Pancreas (tissue), 10 donors: ENCODE data around the gene TMEM129. TPM values are rescaled to one million over a fixed set of nuclear protein-coding genes. Genes with fewer than 3 reads are reported as not detected.
A peak's percentile ranks its signal among the peaks of the same experiment; 100 is the strongest.

Experiments
- ATAC-seq, 4 donors: fragments of 200-7000 bp; cut with Tn5 transposase; one replicate each; pipeline versions ENCODE4 v1.8.0 to v1.9.1; 2020; ENCODE audit warnings: mild to moderate bottlenecking in 4 of 4, moderate library complexity in 4 of 4
- DNase-seq, 6 donors: peaks; one replicate each; pipeline ENCODE4 v3.0.0-alpha.2; 2020
- FAIRE-seq: peaks from 2 replicates; lab custom pipeline; 2012; peaks lifted over from hg19 to GRCh38; lab: Jason Lieb, UNC
- H3K27ac ChIP-seq, 4 donors: fragments of 200-600 bp; sonication (generic); 1 replicate in 3 of 4; 2 replicates in 1 of 4; pipeline versions ENCODE4 v1.5.0 to v1.8.0; 2020
- H3K27me3 ChIP-seq, 4 donors: fragments of 200-600 bp; one replicate each; pipeline ENCODE4 v1.8.0; 2021
- H3K36me3 ChIP-seq, 3 donors: fragments of 200-600 bp; sonication (generic) in 1 of 3; one replicate each; pipeline versions ENCODE4 v1.5.0 to v1.8.0; 2020 to 2021
- H3K4me1 ChIP-seq, 3 donors: fragments of 200-600 bp; one replicate each; pipeline ENCODE4 v1.8.0; 2021
- H3K4me3 ChIP-seq, 4 donors: fragments of 200-600 bp; sonication (generic) in 2 of 4; one replicate each; pipeline versions ENCODE4 v1.5.0 to v1.8.0; 2020 to 2021
- H3K9me3 ChIP-seq, 4 donors: fragments of 200-600 bp; one replicate each; pipeline ENCODE4 v1.8.0; 2021
- WGBS, 2 donors: extraction: QIAGEN DNeasy Blood & Tissue Kit; methylation state at CpG; one replicate each; pipeline ENCODE4 v1.1.7; 2013; 5-methylcytosine and 5-hydroxymethylcytosine counted together
- intact Hi-C, 3 donors: fragments of 100-400 bp; cut with DNase I; formaldehyde crosslinking; loops; one replicate each; pipeline versions ENCODE4 v1.11.1 to v1.14.2; 2022
- polyA plus RNA-seq, 2 donors: library from polyadenylated mRNA; stranded (reverse); fragments of 200-250 nt; gene quantifications; one replicate each; pipeline ENCODE4 v1.2.3, GENCODE V29; 2013
- total RNA-seq, 6 donors: library from RNA; stranded (reverse); fragmentation: NEBNext Ultra II Directional in 4 of 6; extraction: Animal tissue kit (Norgen Biotek cat#: 25700) in 4 of 6; gene quantifications; one replicate each; pipeline versions ENCODE4 v1.2.1 to v1.2.4, GENCODE V29; 2021 to 2023
- TF ChIP-seq, protein P1 (sequence below), 4 donors: fragments of 200-600 bp; sonication (generic) in 3 of 4; IDR thresholded peaks; one replicate each; pipeline versions ENCODE4 v1.5.0 to v1.8.0; 2021; ENCODE audit warnings: antibody characterized with exemption in 4 of 4
- donor health status: healthy with polysubstance abuse.
- donor health status: DM: no; HTN: no; CAD: no; lungs with moderate emphysema.
- donor health status: DM: no; HTN: no; CAD: no.
- donor health status: control.
- donor health status: control.
- donor health status: Bipolar disorder and iron deficiency.
- donor health status: DM: yes; HTN: yes; CAD: no.
- donor health status: DM: no; HTN: no; CAD: no.
- donor health status: DM: no; HTN: no; CAD: no.
- donor health status: DM: yes; HTN: yes; CAD: no.

TMEM129 gene
- total and polyA plus RNA-seq, 8 donors, result 17.2 to 32.7 (median 20.0) TPM

DNA sequence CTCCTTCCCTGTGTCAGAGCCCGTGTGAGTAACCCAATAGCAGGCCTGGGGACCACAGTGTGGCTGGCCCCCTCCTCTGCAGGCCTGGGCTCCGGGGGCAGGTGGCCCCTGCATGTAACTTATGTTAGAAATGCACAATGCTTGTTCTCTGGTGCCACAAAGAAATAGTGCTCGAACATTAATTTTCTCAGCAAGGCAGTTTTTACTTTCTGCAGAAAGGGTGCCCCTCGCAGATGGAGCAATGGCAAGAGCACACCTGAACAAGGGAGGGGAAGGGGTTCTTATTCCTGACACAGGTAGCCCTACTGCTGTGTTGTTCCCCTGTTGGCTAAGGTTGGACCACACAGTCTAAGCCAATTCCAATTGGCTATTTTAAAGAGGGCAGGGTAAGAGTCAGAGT, 17.3 kb upstream of the TMEM129 start:
- intact Hi-C loops, result no loop called here
- FAIRE-seq, result no peak
- no peaks in the 10 kb centered on the region for H3K27me3 ChIP-seq
- H3K9me3 ChIP-seq, result no peaks in the 10 kb centered on the region
- no peak overlapping the region for H3K4me3 ChIP-seq
- TF ChIP-seq, protein P1, sequence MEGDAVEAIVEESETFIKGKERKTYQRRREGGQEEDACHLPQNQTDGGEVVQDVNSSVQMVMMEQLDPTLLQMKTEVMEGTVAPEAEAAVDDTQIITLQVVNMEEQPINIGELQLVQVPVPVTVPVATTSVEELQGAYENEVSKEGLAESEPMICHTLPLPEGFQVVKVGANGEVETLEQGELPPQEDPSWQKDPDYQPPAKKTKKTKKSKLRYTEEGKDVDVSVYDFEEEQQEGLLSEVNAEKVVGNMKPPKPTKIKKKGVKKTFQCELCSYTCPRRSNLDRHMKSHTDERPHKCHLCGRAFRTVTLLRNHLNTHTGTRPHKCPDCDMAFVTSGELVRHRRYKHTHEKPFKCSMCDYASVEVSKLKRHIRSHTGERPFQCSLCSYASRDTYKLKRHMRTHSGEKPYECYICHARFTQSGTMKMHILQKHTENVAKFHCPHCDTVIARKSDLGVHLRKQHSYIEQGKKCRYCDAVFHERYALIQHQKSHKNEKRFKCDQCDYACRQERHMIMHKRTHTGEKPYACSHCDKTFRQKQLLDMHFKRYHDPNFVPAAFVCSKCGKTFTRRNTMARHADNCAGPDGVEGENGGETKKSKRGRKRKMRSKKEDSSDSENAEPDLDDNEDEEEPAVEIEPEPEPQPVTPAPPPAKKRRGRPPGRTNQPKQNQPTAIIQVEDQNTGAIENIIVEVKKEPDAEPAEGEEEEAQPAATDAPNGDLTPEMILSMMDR (IDR thresholded peaks at IDR 0.05), result no peak
- no peaks in the 10 kb centered on the region for H3K36me3 ChIP-seq
- 95 to 98% methylated on average over 4 of the region's 4 CpGs for WGBS, 2 donors
- no peak for ATAC-seq
- no peak for DNase-seq
- H3K27ac ChIP-seq, result no peak overlapping the region
- H3K4me1 ChIP-seq, result no peaks in the 10 kb centered on the region

DNA sequence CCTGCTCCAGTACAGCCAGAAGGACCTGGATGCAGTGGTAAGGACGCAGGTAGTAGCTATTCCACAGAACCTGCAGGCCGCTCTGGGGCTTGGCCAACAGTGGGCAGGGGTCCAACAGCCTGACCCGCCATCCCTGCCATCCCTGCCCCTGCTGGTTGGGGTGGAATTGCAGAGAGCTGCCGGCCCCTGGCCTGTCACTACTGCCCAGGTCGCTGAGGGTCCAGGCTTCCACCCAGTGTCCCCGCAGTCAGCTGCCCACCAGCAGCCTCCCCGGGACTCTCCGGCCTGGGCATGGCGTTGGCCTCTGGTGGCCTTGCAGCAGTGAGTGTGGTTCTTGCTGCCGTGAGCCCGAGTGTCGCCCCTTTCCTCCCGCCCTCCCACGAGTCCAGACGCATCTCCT, 16.5 kb upstream of the TMEM129 start:
- TF ChIP-seq, protein P1 (IDR thresholded peaks at IDR 0.05), result no peak
- Histone ChIP-seq H3K4me3 (no peak overlapping the region), H3K36me3 (no peaks in the 10 kb centered on the region), H3K27me3 (no peaks in the 10 kb centered on the region), H3K4me1 (no peaks in the 10 kb centered on the region), H3K27ac (no peak overlapping the region), H3K9me3 (no peaks in the 10 kb centered on the region)
- intact Hi-C loops, result no loop called here
- DNase-seq (peak in 1 of 6 donors; percentile 62), ATAC-seq (no peak), FAIRE-seq (no peak)
- WGBS, 2 donors, result 97 to 99% methylated on average over 15 of the region's 15 CpGs

DNA sequence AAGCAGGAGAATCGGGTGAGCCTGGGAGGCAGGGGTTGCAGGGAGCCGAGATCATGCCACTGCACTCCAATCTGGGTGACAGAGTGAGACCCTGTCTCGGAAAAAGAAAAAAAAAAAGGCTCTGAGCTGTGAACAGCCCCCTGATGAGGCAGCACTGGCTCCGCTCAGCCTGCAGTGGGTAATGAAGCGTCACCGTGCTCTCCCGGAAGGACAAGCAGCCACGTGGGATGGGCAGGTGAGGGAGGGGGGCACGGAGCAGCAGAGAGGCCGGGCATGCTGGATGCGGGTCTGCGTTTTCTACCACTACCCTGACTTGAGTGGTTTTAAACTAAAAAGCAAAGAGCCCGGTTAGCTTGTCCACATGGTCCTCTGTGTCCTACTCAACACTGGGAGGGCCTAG, 15.7 kb upstream of the TMEM129 start:
- H3K36me3 ChIP-seq, result no peaks in the 10 kb centered on the region
- DNase-seq, result peak in 1 of 6 donors; percentile 29
- no peak for ATAC-seq
- WGBS, 2 donors, result 93 to 97% methylated on average over 13 of the region's 13 CpGs
- TF ChIP-seq, protein P1 (IDR thresholded peaks at IDR 0.05), result no peak
- no peak overlapping the region for H3K4me3 ChIP-seq
- H3K27ac ChIP-seq, result no peak overlapping the region
- no peaks in the 10 kb centered on the region for H3K4me1 ChIP-seq
- FAIRE-seq, result no peak
- intact Hi-C loops, result no loop called here
- no peaks in the 10 kb centered on the region for H3K27me3 ChIP-seq
- no peaks in the 10 kb centered on the region for H3K9me3 ChIP-seq

DNA sequence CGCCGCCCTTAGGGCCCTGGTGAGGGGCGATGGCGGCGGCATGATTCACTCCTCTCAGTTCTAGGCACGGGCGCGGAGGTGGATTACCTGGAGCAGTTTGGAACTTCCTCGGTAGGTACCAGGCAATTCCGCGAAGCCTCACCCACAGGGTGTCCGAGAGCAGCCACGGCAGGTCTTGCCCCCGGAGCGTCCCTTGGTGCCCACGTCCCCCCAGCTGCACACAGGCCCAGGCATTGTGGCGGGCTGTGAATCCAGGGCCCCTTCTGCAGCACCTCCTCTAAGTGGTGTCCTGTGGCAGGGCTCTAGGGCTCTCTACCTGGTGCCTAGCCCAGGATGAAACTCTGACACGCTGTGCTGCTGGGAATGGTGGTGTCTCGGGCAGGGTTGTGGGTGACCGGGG, 14.1 kb upstream of the TMEM129 start:
- Histone ChIP-seq H3K4me3 (no peak overlapping the region), H3K9me3 (no peaks in the 10 kb centered on the region), H3K27me3 (no peaks in the 10 kb centered on the region), H3K4me1 (no peaks in the 10 kb centered on the region), H3K27ac (no peak overlapping the region), H3K36me3 (no peaks in the 10 kb centered on the region)
- DNase-seq (peak in 1 of 6 donors; percentile 43), ATAC-seq (no peak), FAIRE-seq (no peak)
- 93 to 94% methylated on average over 20 of the region's 20 CpGs for WGBS, 2 donors
- TF ChIP-seq, protein P1 (IDR thresholded peaks at IDR 0.05), result no peak
- intact Hi-C loops, result no loop called here

DNA sequence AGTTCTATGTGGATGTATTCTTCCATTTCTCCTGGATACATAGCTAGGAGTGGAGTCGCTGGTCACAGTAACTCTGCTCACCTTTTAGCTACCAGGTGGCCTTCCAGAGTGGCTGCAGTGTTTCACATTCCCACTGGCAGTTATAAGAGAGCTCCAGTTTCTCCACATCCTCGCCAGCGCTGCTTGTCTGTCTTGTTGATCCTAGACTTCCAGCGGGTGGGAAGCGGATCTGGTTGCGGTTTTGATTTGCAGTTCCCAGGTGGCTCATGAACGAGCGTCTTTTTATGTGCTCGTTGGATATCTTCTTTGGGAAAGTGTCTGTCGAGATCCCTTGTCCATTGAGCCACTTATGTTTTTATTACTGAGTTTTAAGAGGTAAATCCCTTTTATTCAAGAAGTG, 11.8 kb upstream of the TMEM129 start:
- FAIRE-seq (no peak), DNase-seq (peak in 1 of 6 donors; percentile 19), ATAC-seq (no peak)
- H3K27ac ChIP-seq, result no peak overlapping the region
- TF ChIP-seq, protein P1 (IDR thresholded peaks at IDR 0.05), result no peak
- no peaks in the 10 kb centered on the region for H3K36me3 ChIP-seq
- peaks cover 0 to 4% (median 0%) of the 10 kb centered on the region in 3 donors for H3K4me1 ChIP-seq
- no peak overlapping the region for H3K4me3 ChIP-seq
- 93 to 98% methylated on average over 10 of the region's 10 CpGs for WGBS, 2 donors
- intact Hi-C loops, result no loop called here
- no peaks in the 10 kb centered on the region for H3K9me3 ChIP-seq
- no peaks in the 10 kb centered on the region for H3K27me3 ChIP-seq
